Measurements from ENCODE around the gene TBC1D10B.

TBC1D10B gene

DNA sequence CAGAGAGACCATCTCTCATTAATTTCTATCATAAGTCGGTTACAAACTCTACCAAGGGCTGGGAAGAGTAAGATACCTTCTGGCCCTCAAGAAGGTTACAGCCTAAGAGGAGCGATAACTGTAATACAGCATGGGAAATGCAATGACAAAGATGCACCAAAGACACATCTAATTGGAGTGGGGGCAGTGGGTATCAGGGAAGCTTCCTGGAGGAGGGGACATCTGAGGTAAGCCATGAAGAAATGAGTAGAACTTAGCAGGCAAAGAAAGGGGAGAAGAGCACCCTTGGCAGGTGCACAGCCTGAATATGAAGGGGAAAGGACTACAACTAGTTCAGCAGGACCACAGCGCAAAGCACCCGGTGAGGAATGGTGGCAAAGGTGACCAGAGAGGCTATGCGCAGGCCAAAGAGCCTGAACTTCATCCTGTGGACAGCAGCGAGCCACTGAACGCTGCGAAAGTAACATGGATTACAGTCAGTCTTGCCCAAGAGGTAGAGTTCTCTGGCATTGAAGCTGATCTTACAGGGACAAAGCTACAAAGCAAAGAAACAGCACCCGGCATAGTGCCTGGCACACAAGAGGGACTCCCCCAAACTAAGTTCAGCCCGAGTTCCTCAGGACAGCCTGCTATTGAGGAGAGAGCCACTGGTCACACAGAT, 2.8 kb downstream of the TBC1D10B start:
- TF ChIP-seq, protein P1, sequence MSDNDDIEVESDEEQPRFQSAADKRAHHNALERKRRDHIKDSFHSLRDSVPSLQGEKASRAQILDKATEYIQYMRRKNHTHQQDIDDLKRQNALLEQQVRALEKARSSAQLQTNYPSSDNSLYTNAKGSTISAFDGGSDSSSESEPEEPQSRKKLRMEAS (IDR thresholded peaks at IDR 0.05) = no peak
- no peak for TF ChIP-seq ZBTB7A (IDR thresholded peaks at IDR 0.05; ENCODE audit: low read depth)
- TF ChIP-seq NFIC (IDR thresholded peaks at IDR 0.05) = no peak
- no peak for TF ChIP-seq FOXM1 (IDR thresholded peaks at IDR 0.05; ENCODE audit: borderline replicate concordance, low read depth)
- no peak for TF ChIP-seq CREB1 (IDR thresholded peaks at IDR 0.05; ENCODE audit: low read depth)
- no peak for TF ChIP-seq YY1 (IDR thresholded peaks at IDR 0.05; ENCODE audit: low read depth)
- TF ChIP-seq EP300 (IDR thresholded peaks at IDR 0.05; ENCODE audit: borderline replicate concordance) = no peak
- TF ChIP-seq, protein P2, sequence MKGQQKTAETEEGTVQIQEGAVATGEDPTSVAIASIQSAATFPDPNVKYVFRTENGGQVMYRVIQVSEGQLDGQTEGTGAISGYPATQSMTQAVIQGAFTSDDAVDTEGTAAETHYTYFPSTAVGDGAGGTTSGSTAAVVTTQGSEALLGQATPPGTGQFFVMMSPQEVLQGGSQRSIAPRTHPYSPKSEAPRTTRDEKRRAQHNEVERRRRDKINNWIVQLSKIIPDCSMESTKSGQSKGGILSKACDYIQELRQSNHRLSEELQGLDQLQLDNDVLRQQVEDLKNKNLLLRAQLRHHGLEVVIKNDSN (IDR thresholded peaks at IDR 0.05) = no peak
- TF ChIP-seq TAF1 (IDR thresholded peaks at IDR 0.05; ENCODE audit: low read depth) = no peak
- no peak for TF ChIP-seq RAD21 (IDR thresholded peaks at IDR 0.05; ENCODE audit: low read depth)
- TF ChIP-seq, protein P3, sequence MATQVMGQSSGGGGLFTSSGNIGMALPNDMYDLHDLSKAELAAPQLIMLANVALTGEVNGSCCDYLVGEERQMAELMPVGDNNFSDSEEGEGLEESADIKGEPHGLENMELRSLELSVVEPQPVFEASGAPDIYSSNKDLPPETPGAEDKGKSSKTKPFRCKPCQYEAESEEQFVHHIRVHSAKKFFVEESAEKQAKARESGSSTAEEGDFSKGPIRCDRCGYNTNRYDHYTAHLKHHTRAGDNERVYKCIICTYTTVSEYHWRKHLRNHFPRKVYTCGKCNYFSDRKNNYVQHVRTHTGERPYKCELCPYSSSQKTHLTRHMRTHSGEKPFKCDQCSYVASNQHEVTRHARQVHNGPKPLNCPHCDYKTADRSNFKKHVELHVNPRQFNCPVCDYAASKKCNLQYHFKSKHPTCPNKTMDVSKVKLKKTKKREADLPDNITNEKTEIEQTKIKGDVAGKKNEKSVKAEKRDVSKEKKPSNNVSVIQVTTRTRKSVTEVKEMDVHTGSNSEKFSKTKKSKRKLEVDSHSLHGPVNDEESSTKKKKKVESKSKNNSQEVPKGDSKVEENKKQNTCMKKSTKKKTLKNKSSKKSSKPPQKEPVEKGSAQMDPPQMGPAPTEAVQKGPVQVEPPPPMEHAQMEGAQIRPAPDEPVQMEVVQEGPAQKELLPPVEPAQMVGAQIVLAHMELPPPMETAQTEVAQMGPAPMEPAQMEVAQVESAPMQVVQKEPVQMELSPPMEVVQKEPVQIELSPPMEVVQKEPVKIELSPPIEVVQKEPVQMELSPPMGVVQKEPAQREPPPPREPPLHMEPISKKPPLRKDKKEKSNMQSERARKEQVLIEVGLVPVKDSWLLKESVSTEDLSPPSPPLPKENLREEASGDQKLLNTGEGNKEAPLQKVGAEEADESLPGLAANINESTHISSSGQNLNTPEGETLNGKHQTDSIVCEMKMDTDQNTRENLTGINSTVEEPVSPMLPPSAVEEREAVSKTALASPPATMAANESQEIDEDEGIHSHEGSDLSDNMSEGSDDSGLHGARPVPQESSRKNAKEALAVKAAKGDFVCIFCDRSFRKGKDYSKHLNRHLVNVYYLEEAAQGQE (IDR thresholded peaks at IDR 0.05; ENCODE audit: low read depth) = no peak

DNA sequence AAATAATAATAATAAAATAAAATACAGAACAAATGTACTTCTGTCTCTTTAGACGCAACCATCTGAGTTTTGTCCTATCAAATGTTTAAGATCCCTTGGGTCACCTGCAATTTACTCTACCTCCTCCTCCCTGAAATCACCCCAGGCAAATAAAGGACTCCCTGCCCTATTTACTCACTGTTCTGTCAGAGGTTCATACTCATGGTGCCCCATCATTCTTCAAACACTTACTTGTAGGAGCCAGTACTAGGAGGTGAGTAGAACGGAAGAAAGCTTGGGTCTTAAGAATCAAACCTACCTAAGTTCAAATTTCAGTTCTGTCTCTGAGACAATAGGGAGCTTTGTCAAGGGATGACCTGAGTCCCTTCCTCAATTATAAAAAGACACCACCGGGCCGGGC, 3.8 kb downstream of the TBC1D10B start:
- TF ChIP-seq, protein P2 (IDR thresholded peaks at IDR 0.05) = no peak
- TF ChIP-seq, protein P1 (IDR thresholded peaks at IDR 0.05) = no peak
- TF ChIP-seq ZBTB7A (IDR thresholded peaks at IDR 0.05; ENCODE audit: low read depth) (no peak), NFIC (IDR thresholded peaks at IDR 0.05) (no peak), FOXM1 (IDR thresholded peaks at IDR 0.05; ENCODE audit: borderline replicate concordance, low read depth) (no peak), TCF12 (IDR thresholded peaks at IDR 0.05; ENCODE audit: low read depth) (no peak), YY1 (IDR thresholded peaks at IDR 0.05; ENCODE audit: low read depth) (no peak), EP300 (IDR thresholded peaks at IDR 0.05; ENCODE audit: borderline replicate concordance) (no peak), TEAD4 (IDR thresholded peaks at IDR 0.05) (no peak), EGR1 (IDR thresholded peaks at IDR 0.05) (no peak), RAD21 (IDR thresholded peaks at IDR 0.05; ENCODE audit: low read depth) (no peak), CREB1 (IDR thresholded peaks at IDR 0.05; ENCODE audit: low read depth) (no peak), CEBPB (IDR thresholded peaks at IDR 0.05) (no peak), TAF1 (IDR thresholded peaks at IDR 0.05; ENCODE audit: low read depth) (no peak)
- TF ChIP-seq, protein P3 (IDR thresholded peaks at IDR 0.05; ENCODE audit: low read depth) = no peak

DNA sequence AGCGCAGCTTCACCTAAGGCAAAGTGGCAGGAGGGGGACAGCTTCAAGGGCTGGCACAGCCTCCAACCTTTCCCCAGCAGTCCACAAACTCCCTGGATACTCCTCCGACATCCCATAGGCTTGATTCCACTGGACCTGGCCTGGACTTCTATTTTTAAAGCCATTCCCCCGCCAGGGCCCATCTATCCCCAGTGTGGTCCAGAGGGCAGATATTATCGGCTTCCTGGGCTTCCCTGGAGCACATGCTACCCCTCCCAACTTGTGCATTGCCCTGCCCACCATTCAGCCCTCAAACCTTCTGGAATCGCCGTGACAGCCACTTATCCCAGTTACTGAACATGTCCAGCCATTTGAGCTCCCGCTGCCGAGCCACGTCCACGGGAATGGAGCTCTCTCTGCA, 5.1 kb downstream of the TBC1D10B start:
- TF ChIP-seq TAF1 (IDR thresholded peaks at IDR 0.05; ENCODE audit: low read depth) (no peak), CREB1 (IDR thresholded peaks at IDR 0.05; ENCODE audit: low read depth) (no peak), RAD21 (IDR thresholded peaks at IDR 0.05; ENCODE audit: low read depth) (no peak), TCF12 (IDR thresholded peaks at IDR 0.05; ENCODE audit: low read depth) (no peak)
- TF ChIP-seq, protein P2 (IDR thresholded peaks at IDR 0.05) = no peak
- TF ChIP-seq, protein P1 (IDR thresholded peaks at IDR 0.05) = no peak

DNA sequence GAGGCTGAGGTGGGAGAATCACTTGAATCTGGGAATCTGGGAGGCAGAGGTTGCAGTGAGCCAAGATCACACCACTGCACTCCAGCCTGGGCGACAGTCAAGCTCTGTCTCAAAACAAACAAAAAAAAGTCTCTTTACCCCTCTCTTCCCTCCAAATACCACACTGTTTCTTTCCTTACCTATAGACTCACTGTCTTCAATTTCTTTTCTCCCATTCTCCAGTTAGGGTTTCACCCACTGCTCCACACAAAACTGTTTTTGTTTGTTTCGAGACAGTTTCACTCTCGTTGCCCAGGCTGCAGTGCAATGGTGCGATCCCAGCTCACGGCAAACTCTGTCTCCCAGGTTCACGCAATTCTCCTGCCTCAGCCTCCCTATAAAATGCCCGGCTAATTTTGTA, 9.1 kb downstream of the TBC1D10B start:
- TF ChIP-seq EGR1 (IDR thresholded peaks at IDR 0.05) (no peak), ZBTB7A (IDR thresholded peaks at IDR 0.05; ENCODE audit: low read depth) (no peak)
- TF ChIP-seq, protein P1 (IDR thresholded peaks at IDR 0.05) = no peak

DNA sequence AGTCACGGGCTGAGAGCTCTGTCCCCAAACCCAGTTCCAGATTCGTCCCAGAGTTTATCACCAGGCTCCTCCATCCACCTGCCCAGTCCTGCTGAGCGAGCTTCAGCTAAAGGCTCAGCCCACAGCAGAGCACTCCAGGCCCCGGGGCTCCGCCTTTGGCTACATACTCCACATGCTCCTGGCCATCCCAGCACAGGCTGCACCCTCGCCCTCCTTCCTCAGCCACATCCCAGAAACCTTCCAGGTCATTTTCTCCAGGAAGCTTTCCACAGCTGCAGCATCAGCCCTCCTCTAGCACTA, 10.5 kb downstream of the TBC1D10B start:
- no peak for TF ChIP-seq ZBTB7A (IDR thresholded peaks at IDR 0.05; ENCODE audit: low read depth)
- no peak for TF ChIP-seq RAD21 (IDR thresholded peaks at IDR 0.05; ENCODE audit: low read depth)
- no peak for TF ChIP-seq EP300 (IDR thresholded peaks at IDR 0.05; ENCODE audit: borderline replicate concordance)
- TF ChIP-seq TAF1 (IDR thresholded peaks at IDR 0.05; ENCODE audit: low read depth) = no peak
- TF ChIP-seq EGR1 (IDR thresholded peaks at IDR 0.05) = no peak
- no peak for TF ChIP-seq FOXM1 (IDR thresholded peaks at IDR 0.05; ENCODE audit: borderline replicate concordance, low read depth)
- TF ChIP-seq, protein P3 (IDR thresholded peaks at IDR 0.05; ENCODE audit: low read depth) = no peak
- TF ChIP-seq NFIC (IDR thresholded peaks at IDR 0.05) = no peak
- TF ChIP-seq, protein P2 (IDR thresholded peaks at IDR 0.05) = no peak
- TF ChIP-seq, protein P1 (IDR thresholded peaks at IDR 0.05) = no peak
- no peak for TF ChIP-seq TEAD4 (IDR thresholded peaks at IDR 0.05)
- no peak for TF ChIP-seq CREB1 (IDR thresholded peaks at IDR 0.05; ENCODE audit: low read depth)
- no peak for TF ChIP-seq CEBPB (IDR thresholded peaks at IDR 0.05)
- TF ChIP-seq YY1 (IDR thresholded peaks at IDR 0.05; ENCODE audit: low read depth) = no peak
- no peak for TF ChIP-seq TCF12 (IDR thresholded peaks at IDR 0.05; ENCODE audit: low read depth)

All from Ishikawa (cell line).